B cell (primary cell): ENCODE measurements around the gene PRKAG2. TPM values are rescaled to one million over a fixed set of nuclear protein-coding genes. Genes with fewer than 3 reads are reported as not detected.

ENCODE experiments used
- ATAC-seq: fragments of 200-7000 bp; cut with Tn5 transposase; one replicate; pipeline ENCODE4 v1.10.0; 2021; ENCODE audit warnings: low read depth, mild to moderate bottlenecking, moderate number of reproducible peaks, moderate library complexity
- CTCF ChIA-PET: fragments of 350-600 bp; sonication (Branson Sonifier 250); formaldehyde crosslinking; loops from one replicate; lab custom pipeline; 2021; ENCODE audit warnings: antibody characterized with exemption, inconsistent platforms; lab: Charles Lee
- POLR2A ChIA-PET: fragments of 350-600 bp; sonication (Branson Sonifier 250); formaldehyde crosslinking; loops from one replicate; lab custom pipeline; 2021; ENCODE audit warnings: antibody characterized with exemption; lab: Charles Lee
- DNase-seq: peaks from one replicate; pipeline ENCODE4 v3.0.0; 2013
- H2AFZ ChIP-seq: 2 replicates; pipeline ENCODE4 v1.6.1; 2012; ENCODE audit warnings: mild to moderate bottlenecking, low read depth, low read length; ENCODE audit not compliant: insufficient read depth, poor library complexity, severe bottlenecking
- H3K27ac ChIP-seq, 2 donors: 1 replicate in 1 of 2; 2 replicates in 1 of 2; pipeline ENCODE4 v1.5.1; 2012 to 2013; ENCODE audit warnings: low read length in 2 of 2, mild to moderate bottlenecking in 2 of 2, moderate library complexity in 1 of 2
- H3K27me3 ChIP-seq, 4 experiments: fragments of 200-600 bp in 1 of 4; sonication (generic) in 1 of 4; replicated peaks in 1 of 4; 1 replicate in 2 of 4; 2 replicates in 2 of 4; pipeline versions ENCODE4 v1.6.1 to v1.7.0; 2013 to 2016; ENCODE audit warnings: low read length in 3 of 4, mild to moderate bottlenecking in 2 of 4, mixed read lengths in 1 of 4, moderate library complexity in 1 of 4; ENCODE audit not compliant: insufficient read depth in 4 of 4, control insufficient read depth in 3 of 4; ENCODE audit errors: control extremely low read depth in 1 of 4
- H3K36me3 ChIP-seq, 2 experiments: replicated peaks in 1 of 2; 1 replicate in 1 of 2; 2 replicates in 1 of 2; pipeline versions ENCODE4 v1.6.1 to v1.7.1; 2013; ENCODE audit warnings: low read length in 1 of 2; ENCODE audit not compliant: insufficient read depth in 2 of 2, control insufficient read depth in 1 of 2; ENCODE audit errors: control extremely low read depth in 1 of 2, extremely low read depth in 1 of 2
- H3K4me1 ChIP-seq, 2 donors: fragments of 200-600 bp in 1 of 2; sonication (generic) in 1 of 2; 1 replicate in 1 of 2; 2 replicates in 1 of 2; pipeline versions ENCODE4 v1.5.1 to v1.6.1; 2013 to 2017; ENCODE audit warnings: low read length in 2 of 2; ENCODE audit not compliant: control insufficient read depth in 2 of 2, insufficient read depth in 2 of 2
- H3K4me2 ChIP-seq: replicated peaks from 2 replicates; pipeline ENCODE3; 2012; ENCODE audit warnings: mild to moderate bottlenecking, low read depth, low read length; ENCODE audit not compliant: poor library complexity, severe bottlenecking
- H3K4me3 ChIP-seq, 5 experiments: fragments of 200-600 bp in 1 of 5; sonication (generic) in 1 of 5; 1 replicate in 3 of 5; 2 replicates in 2 of 5; pipeline versions ENCODE4 v1.5.1 to v1.7.0; 2011 to 2016; ENCODE audit warnings: low read length in 4 of 5, mild to moderate bottlenecking in 4 of 5, low read depth in 2 of 5, control low read depth in 1 of 5, moderate library complexity in 1 of 5; ENCODE audit not compliant: insufficient read depth in 1 of 5; ENCODE audit errors: control extremely low read depth in 1 of 5, extremely low read depth in 1 of 5
- H3K79me2 ChIP-seq: fragments of 200-600 bp; sonication (generic); one replicate; pipeline ENCODE4 v1.6.0; 2016; ENCODE audit warnings: low read length; ENCODE audit not compliant: control insufficient read depth, insufficient read depth
- H3K9ac ChIP-seq: fragments of 200-600 bp; sonication (generic); 2 replicates; pipeline ENCODE4 v1.6.1; 2017; ENCODE audit warnings: mild to moderate bottlenecking, low read length, moderate library complexity
- H3K9me3 ChIP-seq, 3 donors: one replicate each; pipeline versions ENCODE4 v1.6.1 to v1.7.1; 2013; ENCODE audit warnings: low read length in 2 of 3; ENCODE audit not compliant: control insufficient read depth in 2 of 3, insufficient read depth in 1 of 3; ENCODE audit errors: control extremely low read depth in 1 of 3
- H4K20me1 ChIP-seq: 2 replicates; pipeline ENCODE4 v1.6.0; 2012; ENCODE audit warnings: mild to moderate bottlenecking, low read length; ENCODE audit not compliant: insufficient read depth, control insufficient read depth, poor library complexity, severe bottlenecking
- H3K27ac Mint-ChIP-seq: one replicate; pipeline ENCODE4 v1.8.0; 2021; ENCODE audit warnings: mixed read lengths
- H3K27me3 Mint-ChIP-seq: one replicate; pipeline ENCODE4 v1.8.0; 2021; ENCODE audit warnings: mixed read lengths
- H3K4me1 Mint-ChIP-seq: one replicate; pipeline ENCODE4 v1.8.0; 2021; ENCODE audit warnings: mixed read lengths
- H3K4me3 Mint-ChIP-seq: one replicate; pipeline ENCODE4 v1.8.0; 2021; ENCODE audit warnings: mixed read lengths
- H3K9me3 Mint-ChIP-seq: one replicate; pipeline ENCODE4 v1.8.0; 2022; ENCODE audit warnings: mixed read lengths; ENCODE audit not compliant: insufficient read depth
- CTCF ChIP-seq: fragments of 200-600 bp; IDR thresholded peaks from one replicate; pipeline ENCODE4 v1.8.0; 2022; ENCODE audit warnings: antibody characterized with exemption, mild to moderate bottlenecking
- EZH2 ChIP-seq: IDR thresholded peaks from 2 replicates; pipeline ENCODE4 v1.6.1; 2012; ENCODE audit warnings: borderline replicate concordance, low read depth, mild to moderate bottlenecking, moderate library complexity, low read length; ENCODE audit not compliant: insufficient read depth, poor library complexity, severe bottlenecking
- WGBS: methylation state at CpG from one replicate; pipeline ENCODE4 v1.1.5; 2013; ENCODE audit warnings: missing lambda C conversion rate; ENCODE audit not compliant: insufficient coverage; 5-methylcytosine and 5-hydroxymethylcytosine counted together
- intact Hi-C: fragments of 100-400 bp; cut with micrococcal nuclease; formaldehyde crosslinking; loops from one replicate; pipeline ENCODE4 v1.10.0; 2022
- polyA plus RNA-seq: library from polyadenylated mRNA; depleted of rRNA; stranded (reverse); fragments of >200 nt; gene quantifications from 2 replicates; pipeline ENCODE4 v1.2.3, GENCODE V29; 2012
- total RNA-seq, 2 donors: library from RNA; stranded (reverse); fragments of 120-200 nt in 1 of 2; gene quantifications; 1 replicate in 1 of 2; 2 replicates in 1 of 2; pipeline versions ENCODE4 v1.2.3 to v1.2.4, GENCODE V29; 2013 to 2022

The PRKAG2 gene
- total and polyA plus RNA-seq, 2 donors (not counting 1 experiment from before 2014, with no cell fraction given) = 22.1 to 56.3 TPM

GRCh38 chr7:151844825-151845200, 32.1 kb downstream of the PRKAG2 start:
- DNase-seq (no peak), ATAC-seq (no peak)
- Histone ChIP-seq H3K4me3 (no peak overlapping the region), H3K27ac (no peak overlapping the region), H3K9me3 (peaks cover 0 to 3% (median 0%) of the 10 kb centered on the region in 3 donors), H3K36me3 (peaks cover 0 to 6% of the 10 kb centered on the region in 2 experiments), H3K4me2 (no peak overlapping the region), H2AFZ (no peak overlapping the region), H3K79me2 (peaks cover 55% of the 10 kb centered on the region), H3K9ac (no peak overlapping the region), H3K4me1 (peaks cover 11 to 20% of the 10 kb centered on the region in 2 donors), H4K20me1 (peaks cover 42% of the 10 kb centered on the region), H3K27me3 (no peaks in the 10 kb centered on the region)
- CTCF ChIA-PET = no interaction called here
- TF ChIP-seq EZH2 (no peak), CTCF (no peak)
- no peak overlapping the region for H3K27ac Mint-ChIP-seq
- intact Hi-C loops = no loop called here
- no peak overlapping the region for H3K4me3 Mint-ChIP-seq
- 95% methylated on average over 9 of the region's 13 CpGs for WGBS
- no peaks in the 10 kb centered on the region for H3K9me3 Mint-ChIP-seq
- POLR2A ChIA-PET = no interaction called here
- no peaks in the 10 kb centered on the region for H3K27me3 Mint-ChIP-seq
- H3K4me1 Mint-ChIP-seq = peaks cover 12% of the 10 kb centered on the region

GRCh38 chr7:151844071-151844824, 32.7 kb downstream of the PRKAG2 start:
- Histone ChIP-seq H2AFZ (no peak overlapping the region), H3K36me3 (peaks cover 0 to 6% of the 10 kb centered on the region in 2 experiments), H3K27me3 (no peaks in the 10 kb centered on the region), H3K79me2 (peaks cover 50% of the 10 kb centered on the region), H3K9me3 (peaks cover 0 to 3% (median 0%) of the 10 kb centered on the region in 3 donors), H4K20me1 (peaks cover 37% of the 10 kb centered on the region), H3K4me3 (no peak overlapping the region), H3K27ac (no peak overlapping the region), H3K4me1 (peaks cover 14 to 20% of the 10 kb centered on the region in 2 donors), H3K4me2 (no peak overlapping the region), H3K9ac (no peak overlapping the region)
- WGBS = 92% methylated on average over 10 of the region's 20 CpGs
- Mint-ChIP-seq H3K4me1 (peaks cover 15% of the 10 kb centered on the region), H3K9me3 (no peaks in the 10 kb centered on the region), H3K27me3 (no peaks in the 10 kb centered on the region), H3K4me3 (no peak overlapping the region), H3K27ac (no peak overlapping the region)
- ATAC-seq = no peak
- TF ChIP-seq CTCF (no peak), EZH2 (no peak)
- intact Hi-C loops = no loop called here
- DNase-seq = no peak
- CTCF ChIA-PET = no interaction called here
- POLR2A ChIA-PET = no interaction called here
